Breast epithelium (tissue), 3 donors: Measurements from ENCODE around the gene ZNF487.

ENCODE experiments used
- POLR2A ChIP-seq: fragments of 450-650 bp; IDR thresholded peaks from one replicate; pipeline ENCODE4 v1.6.1; 2016; ENCODE audit warnings: antibody characterized with exemption, mild to moderate bottlenecking, moderate library complexity
- TF ChIP-seq, protein P1 (sequence below), 3 donors: fragments of 450-650 bp; IDR thresholded peaks; one replicate each; pipeline ENCODE4 v1.5.1; 2016 to 2017; ENCODE audit warnings: antibody characterized with exemption in 3 of 3, mild to moderate bottlenecking in 3 of 3, moderate library complexity in 3 of 3

DNA sequence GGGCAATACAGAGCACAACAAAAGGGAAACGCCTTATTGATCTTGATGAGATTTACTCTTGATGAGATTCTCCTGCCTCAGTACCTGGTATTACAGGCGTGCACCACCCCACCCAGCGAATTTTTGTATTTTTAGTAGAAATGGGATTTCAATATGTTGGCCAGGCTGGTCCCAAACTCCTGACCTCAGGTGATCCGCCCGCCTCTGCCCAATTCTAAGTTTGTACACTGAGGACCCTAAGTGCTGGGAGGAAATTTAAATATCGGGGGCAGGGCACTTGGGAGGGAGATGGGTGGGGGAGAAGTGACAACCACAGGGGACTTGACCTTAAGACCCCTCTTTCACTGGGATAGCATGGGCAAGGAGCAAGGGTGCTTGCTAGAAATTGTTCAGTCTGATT lies 42.0 kb upstream of the ZNF487 start:
- TF ChIP-seq, protein P1, sequence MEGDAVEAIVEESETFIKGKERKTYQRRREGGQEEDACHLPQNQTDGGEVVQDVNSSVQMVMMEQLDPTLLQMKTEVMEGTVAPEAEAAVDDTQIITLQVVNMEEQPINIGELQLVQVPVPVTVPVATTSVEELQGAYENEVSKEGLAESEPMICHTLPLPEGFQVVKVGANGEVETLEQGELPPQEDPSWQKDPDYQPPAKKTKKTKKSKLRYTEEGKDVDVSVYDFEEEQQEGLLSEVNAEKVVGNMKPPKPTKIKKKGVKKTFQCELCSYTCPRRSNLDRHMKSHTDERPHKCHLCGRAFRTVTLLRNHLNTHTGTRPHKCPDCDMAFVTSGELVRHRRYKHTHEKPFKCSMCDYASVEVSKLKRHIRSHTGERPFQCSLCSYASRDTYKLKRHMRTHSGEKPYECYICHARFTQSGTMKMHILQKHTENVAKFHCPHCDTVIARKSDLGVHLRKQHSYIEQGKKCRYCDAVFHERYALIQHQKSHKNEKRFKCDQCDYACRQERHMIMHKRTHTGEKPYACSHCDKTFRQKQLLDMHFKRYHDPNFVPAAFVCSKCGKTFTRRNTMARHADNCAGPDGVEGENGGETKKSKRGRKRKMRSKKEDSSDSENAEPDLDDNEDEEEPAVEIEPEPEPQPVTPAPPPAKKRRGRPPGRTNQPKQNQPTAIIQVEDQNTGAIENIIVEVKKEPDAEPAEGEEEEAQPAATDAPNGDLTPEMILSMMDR (IDR thresholded peaks at IDR 0.05) = no peak
- TF ChIP-seq POLR2A = no peak
